Kidney epithelial cell (primary cell): ENCODE results near the gene TRIO. TPM values are rescaled to one million over a fixed set of nuclear protein-coding genes. Genes with fewer than 3 reads are reported as not detected.

Experiments used
- DNase-seq: peaks from one replicate; pipeline ENCODE4 v3.0.0-alpha.2; 2010; ENCODE audit warnings: low read depth
- H3K27me3 ChIP-seq: 2 replicates; pipeline ENCODE4 v1.6.0; 2011; ENCODE audit warnings: low read length; ENCODE audit not compliant: control insufficient read depth, insufficient read depth
- H3K36me3 ChIP-seq: 2 replicates; pipeline ENCODE4 v1.5.1; 2011; ENCODE audit warnings: low read length; ENCODE audit not compliant: control insufficient read depth, insufficient read depth
- H3K4me3 ChIP-seq: 2 replicates; pipeline ENCODE4 v1.5.1; 2011; ENCODE audit warnings: low read depth, mild to moderate bottlenecking, control low read depth, low read length
- total RNA-seq: library from RNA; depleted of rRNA; stranded (reverse); fragments of >200 nt; gene quantifications from 2 replicates; pipeline ENCODE4 v1.2.3, GENCODE V29; 2015
- TF ChIP-seq, protein P1 (sequence below): IDR thresholded peaks from 2 replicates; pipeline ENCODE4 v1.5.1; 2011; ENCODE audit warnings: mild to moderate bottlenecking, moderate library complexity, low read length, control low read depth, inconsistent platforms; ENCODE audit not compliant: insufficient read depth, poor library complexity, severe bottlenecking

The TRIO gene
- total RNA-seq, 1 donor from 2014 or later = 174 TPM

DNA sequence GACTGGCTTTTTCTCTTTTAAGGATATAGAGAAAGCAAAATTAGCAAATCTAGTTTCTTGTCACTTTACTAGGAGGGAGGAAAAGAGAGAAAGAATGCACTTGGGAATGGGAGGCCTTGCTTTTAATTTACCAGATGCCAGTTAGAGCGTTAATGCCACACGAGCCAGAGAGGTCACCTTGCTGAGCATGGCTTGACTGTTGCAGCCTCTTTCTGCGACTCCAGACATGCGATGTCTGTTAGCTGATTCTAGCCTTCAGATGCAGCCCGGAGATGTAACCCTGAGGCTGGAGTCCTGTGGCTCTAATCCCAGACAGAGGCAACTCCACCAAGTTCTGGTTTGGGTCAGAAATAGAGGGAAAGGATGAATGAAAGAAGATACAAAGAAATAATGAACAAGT, 152.5 kb downstream of the TRIO start:
- DNase-seq = no peak
- Histone ChIP-seq H3K27me3 (no peaks in the 10 kb centered on the region), H3K4me3 (no peak overlapping the region), H3K36me3 (peaks cover 4% of the 10 kb centered on the region)
- TF ChIP-seq, protein P1, sequence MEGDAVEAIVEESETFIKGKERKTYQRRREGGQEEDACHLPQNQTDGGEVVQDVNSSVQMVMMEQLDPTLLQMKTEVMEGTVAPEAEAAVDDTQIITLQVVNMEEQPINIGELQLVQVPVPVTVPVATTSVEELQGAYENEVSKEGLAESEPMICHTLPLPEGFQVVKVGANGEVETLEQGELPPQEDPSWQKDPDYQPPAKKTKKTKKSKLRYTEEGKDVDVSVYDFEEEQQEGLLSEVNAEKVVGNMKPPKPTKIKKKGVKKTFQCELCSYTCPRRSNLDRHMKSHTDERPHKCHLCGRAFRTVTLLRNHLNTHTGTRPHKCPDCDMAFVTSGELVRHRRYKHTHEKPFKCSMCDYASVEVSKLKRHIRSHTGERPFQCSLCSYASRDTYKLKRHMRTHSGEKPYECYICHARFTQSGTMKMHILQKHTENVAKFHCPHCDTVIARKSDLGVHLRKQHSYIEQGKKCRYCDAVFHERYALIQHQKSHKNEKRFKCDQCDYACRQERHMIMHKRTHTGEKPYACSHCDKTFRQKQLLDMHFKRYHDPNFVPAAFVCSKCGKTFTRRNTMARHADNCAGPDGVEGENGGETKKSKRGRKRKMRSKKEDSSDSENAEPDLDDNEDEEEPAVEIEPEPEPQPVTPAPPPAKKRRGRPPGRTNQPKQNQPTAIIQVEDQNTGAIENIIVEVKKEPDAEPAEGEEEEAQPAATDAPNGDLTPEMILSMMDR = no peak

DNA sequence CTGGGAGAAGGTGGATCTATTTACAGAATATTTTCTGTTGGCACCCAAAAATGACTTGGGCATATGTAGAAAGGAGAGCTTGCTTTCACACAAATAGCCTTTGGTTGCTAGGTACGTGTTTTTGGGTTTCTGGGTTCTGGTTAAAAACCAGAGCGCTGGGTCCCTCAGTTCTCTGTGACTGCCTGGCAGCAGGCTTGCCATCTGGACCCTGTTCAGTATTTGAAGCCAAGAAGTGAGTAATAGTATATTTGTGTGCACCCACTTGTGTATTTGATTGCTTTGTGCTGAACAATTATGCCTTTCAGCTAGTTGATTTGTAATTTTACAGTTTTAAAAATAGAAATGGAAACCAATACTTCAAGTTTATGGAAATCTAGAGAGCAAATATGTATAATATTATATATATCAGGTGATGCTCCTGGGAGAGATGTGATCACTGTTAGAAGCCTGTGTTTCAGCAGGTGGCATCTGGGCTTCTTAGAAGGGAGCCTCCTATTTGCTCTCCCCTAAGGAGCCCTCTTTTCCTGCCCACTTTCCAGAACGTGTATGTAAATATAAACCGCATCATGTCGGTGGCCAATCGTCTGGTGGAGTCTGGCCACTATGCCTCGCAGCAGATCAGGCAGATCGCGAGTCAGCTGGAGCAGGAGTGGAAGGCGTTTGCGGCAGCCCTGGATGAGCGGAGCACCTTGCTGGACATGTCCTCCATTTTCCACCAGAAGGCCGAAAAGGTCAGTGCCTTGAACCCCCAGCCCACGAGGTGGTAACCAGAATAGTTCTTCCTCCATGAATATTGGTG, 153.6 kb downstream of the TRIO start:
- Histone ChIP-seq H3K27me3 (no peaks in the 10 kb centered on the region), H3K36me3 (peaks cover 4% of the 10 kb centered on the region), H3K4me3 (no peak overlapping the region)
- TF ChIP-seq, protein P1 = no peak
- no peak for DNase-seq

DNA sequence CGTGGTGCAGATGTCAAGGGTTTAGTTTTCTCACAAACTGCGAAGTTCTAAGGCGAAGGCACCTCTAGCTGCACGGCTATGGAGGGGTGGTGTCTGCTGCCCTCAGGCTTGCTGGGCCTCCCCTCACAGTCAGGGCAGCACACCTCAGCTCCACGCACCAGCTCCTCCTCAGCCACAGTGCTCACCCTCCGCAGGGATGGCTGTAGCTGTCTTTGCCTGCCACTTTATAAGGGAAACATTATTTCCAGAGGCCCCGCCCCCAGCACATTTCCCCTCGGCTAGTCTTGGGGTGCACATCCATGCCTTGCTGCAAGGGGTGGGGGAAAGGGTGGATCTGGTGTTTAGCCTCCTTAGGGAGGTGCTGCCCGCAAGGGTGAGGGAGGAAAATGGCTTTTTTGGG, 154.6 kb downstream of the TRIO start:
- TF ChIP-seq, protein P1 = no peak
- no peak overlapping the region for H3K4me3 ChIP-seq
- DNase-seq = no peak
- H3K36me3 ChIP-seq = peaks cover 4% of the 10 kb centered on the region
- H3K27me3 ChIP-seq = no peaks in the 10 kb centered on the region

DNA sequence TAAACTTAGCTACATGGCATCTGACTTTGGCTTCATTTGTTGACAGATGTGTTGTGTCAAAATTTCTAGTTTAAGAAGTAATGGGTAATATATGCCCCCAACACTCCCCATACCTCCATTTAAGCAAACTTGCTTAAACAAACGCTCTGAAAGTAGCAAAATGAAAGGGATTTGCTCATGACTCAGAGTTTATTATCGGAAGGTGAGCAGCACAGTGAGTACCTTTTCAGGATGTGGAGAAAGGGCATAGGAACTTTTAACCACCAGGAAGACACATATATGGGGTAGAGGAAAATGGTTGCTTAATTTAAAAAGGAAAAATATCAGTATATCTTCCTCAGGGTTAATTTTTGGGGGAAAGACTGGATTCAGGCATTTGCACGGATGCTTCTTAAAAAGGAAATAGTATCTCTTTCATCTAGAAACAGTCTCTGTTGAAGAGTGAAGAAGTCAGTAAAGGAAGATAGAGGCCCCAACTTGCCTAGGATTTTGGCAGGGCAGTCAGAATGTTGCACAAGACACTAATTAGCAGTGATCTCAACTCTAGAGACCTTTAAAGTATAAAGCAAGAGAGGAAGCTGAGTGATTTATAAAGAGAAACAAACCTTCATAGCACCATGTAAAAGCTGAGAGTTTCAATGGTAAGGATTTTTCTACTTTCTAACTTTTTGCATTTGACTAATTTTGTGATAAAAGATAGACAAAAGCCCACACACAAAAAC, 155.1 kb downstream of the TRIO start:
- Histone ChIP-seq H3K27me3 (no peaks in the 10 kb centered on the region), H3K4me3 (no peak overlapping the region), H3K36me3 (peaks cover 4% of the 10 kb centered on the region)
- TF ChIP-seq, protein P1 = no peak
- no peak for DNase-seq

DNA sequence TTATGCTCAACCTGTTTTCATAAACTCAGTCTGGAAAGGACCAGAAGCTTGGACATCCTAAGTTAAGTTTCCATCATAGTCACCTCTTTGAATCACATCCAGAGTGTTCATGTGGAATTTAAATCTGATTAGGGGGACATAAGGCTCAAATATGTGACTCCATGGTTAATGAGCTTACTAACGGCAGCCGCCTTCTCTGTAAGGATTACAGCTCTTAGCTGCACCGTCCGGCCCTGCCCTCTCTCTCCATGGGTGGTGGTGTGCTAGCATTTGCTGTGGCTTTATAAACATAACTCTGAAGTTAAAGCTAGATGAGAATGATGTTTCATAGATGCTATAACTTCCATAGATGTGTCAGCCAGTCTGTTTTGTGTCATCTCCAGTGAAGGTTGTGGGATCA, 156.5 kb downstream of the TRIO start:
- peaks cover 4% of the 10 kb centered on the region for H3K36me3 ChIP-seq

More for the DNA sequence above, 156.5 kb downstream of the TRIO start:
- TF ChIP-seq, protein P1 = no peak
- Histone ChIP-seq H3K27me3 (no peaks in the 10 kb centered on the region), H3K4me3 (no peak overlapping the region)
- DNase-seq = no peak
